Smooth muscle cell (in vitro differentiated cells): ENCODE data around the gene PHACTR3. TPM values are rescaled to one million over a fixed set of nuclear protein-coding genes. Genes with fewer than 3 reads are reported as not detected.

Experiments used
- DNase-seq: peaks from one replicate; lab custom pipeline; 2025; ENCODE audit not compliant: unreplicated experiment; lab: John Stamatoyannopoulos, UW
- H2AFZ ChIP-seq: fragments of 200-600 bp; sonication (generic); 2 replicates; pipeline ENCODE4 v1.6.0; 2016; ENCODE audit warnings: antibody characterized with exemption, low read depth, mild to moderate bottlenecking
- H3F3A ChIP-seq: fragments of 200-600 bp; sonication (generic); 2 replicates; pipeline ENCODE4 v1.6.0; 2017; ENCODE audit warnings: antibody characterized with exemption, low read depth
- H3K27ac ChIP-seq: fragments of 200-600 bp; sonication (generic); 2 replicates; pipeline ENCODE4 v1.5.1; 2016; ENCODE audit warnings: low read depth, mild to moderate bottlenecking
- H3K27me3 ChIP-seq: fragments of 200-600 bp; sonication (generic); 2 replicates; pipeline ENCODE4 v1.6.1; 2016; ENCODE audit warnings: low read depth, mild to moderate bottlenecking
- H3K36me3 ChIP-seq: fragments of 200-600 bp; sonication (generic); 2 replicates; pipeline ENCODE4 v1.5.1; 2016; ENCODE audit warnings: low read depth
- H3K4me1 ChIP-seq: fragments of 200-600 bp; sonication (generic); 2 replicates; pipeline ENCODE4 v1.5.1; 2016; ENCODE audit warnings: low read depth
- H3K4me2 ChIP-seq: fragments of 200-600 bp; sonication (generic); 2 replicates; pipeline ENCODE4 v1.6.0; 2016; ENCODE audit warnings: mild to moderate bottlenecking
- H3K4me3 ChIP-seq: fragments of 200-600 bp; sonication (generic); 2 replicates; pipeline ENCODE4 v1.5.1; 2016; ENCODE audit warnings: mild to moderate bottlenecking
- H3K79me2 ChIP-seq: fragments of 200-600 bp; sonication (generic); 2 replicates; pipeline ENCODE4 v1.6.0; 2016; ENCODE audit warnings: low read depth, mild to moderate bottlenecking
- H3K9ac ChIP-seq: fragments of 200-600 bp; sonication (generic); 2 replicates; pipeline ENCODE4 v1.6.0; 2016; ENCODE audit warnings: low read depth
- H3K9me3 ChIP-seq: fragments of 200-600 bp; sonication (generic); replicated peaks from 2 replicates; pipeline ENCODE4 v1.5.1; 2016; ENCODE audit warnings: low read depth
- H4K20me1 ChIP-seq: fragments of 200-600 bp; sonication (generic); 2 replicates; pipeline ENCODE4 v1.6.0; 2016; ENCODE audit warnings: low read depth
- CTCF ChIP-seq: fragments of 200-600 bp; sonication (generic); IDR thresholded peaks from 2 replicates; pipeline ENCODE4 v1.5.1; 2017; ENCODE audit warnings: borderline replicate concordance, mild to moderate bottlenecking, antibody characterized with exemption; ENCODE audit not compliant: insufficient read depth, poor library complexity, severe bottlenecking
- WGBS: methylation state at CpG from one replicate; pipeline ENCODE4 v1.1.7; 2016; ENCODE audit warnings: low lambda C conversion rate; 5-methylcytosine and 5-hydroxymethylcytosine counted together
- polyA plus RNA-seq: library from polyadenylated mRNA; unstranded; fragments of >200 nt; fragmentation: Nextera tagmentation; extraction: Ambion mirVana; gene quantifications from 2 replicates; pipeline ENCODE4 v1.2.1, GENCODE V29; 2016
- total RNA-seq: library from RNA; depleted of rRNA; stranded (reverse); fragments of >200 nt; gene quantifications from 2 replicates; pipeline ENCODE4 v1.2.3, GENCODE V29; 2014

PHACTR3 gene
- total and polyA plus RNA-seq, 2 experiments from 2014 or later: 0.76 to 2.6 TPM

DNA sequence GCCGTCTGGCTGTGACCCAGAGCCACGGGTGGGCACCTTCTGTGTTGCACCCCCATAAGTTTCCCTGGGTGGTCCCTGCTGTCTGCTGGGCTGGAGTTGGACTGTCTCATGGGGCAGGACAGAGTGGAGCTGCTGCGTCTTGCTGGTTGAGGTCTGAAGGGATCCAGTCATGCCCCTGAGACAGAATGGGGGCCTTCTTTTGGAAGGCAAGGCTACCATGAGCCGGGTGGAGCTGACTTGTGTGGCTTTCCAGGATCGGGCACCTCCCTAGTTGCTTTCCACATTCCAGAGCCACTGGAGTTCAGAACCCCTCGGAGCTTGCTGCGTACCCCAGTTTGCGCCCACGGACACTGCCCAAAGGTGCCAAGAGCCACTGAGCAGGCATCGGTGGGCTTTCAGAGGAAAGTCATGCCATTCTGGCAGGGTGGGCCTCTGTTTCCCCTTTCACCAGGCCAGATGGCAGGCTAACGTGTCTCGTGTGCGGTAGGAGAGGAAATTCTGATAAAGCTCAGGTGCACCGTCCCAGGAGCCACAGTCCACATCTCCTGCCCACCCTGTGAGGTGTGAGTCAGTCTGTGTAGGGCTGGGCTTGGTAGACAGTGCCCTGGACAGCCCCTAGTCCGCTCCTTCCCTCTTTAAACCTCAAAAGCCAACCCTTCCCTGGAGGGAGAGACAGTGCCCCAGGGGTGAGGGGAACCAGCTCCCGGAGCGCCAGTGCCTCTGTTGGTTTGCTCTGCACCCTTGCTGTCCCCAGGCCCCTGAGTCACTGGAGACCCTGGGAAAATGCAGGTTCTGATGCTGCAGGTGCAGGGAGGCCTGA is 203.8 kb downstream of the PHACTR3 start:
- H3K9me3 ChIP-seq: no peaks in the 10 kb centered on the region
- no peak overlapping the region for H2AFZ ChIP-seq
- WGBS: 90% methylated on average over 17 of the region's 17 CpGs
- H3K27ac ChIP-seq: no peak overlapping the region
- peaks cover 9% of the 10 kb centered on the region for H3K4me1 ChIP-seq
- H3F3A ChIP-seq: no peaks in the 10 kb centered on the region
- no peaks in the 10 kb centered on the region for H3K36me3 ChIP-seq
- H3K4me2 ChIP-seq: no peak overlapping the region
- no peak for TF ChIP-seq CTCF
- no peak for DNase-seq
- no peak overlapping the region for H3K4me3 ChIP-seq
- no peaks in the 10 kb centered on the region for H3K27me3 ChIP-seq
- H3K9ac ChIP-seq: no peak overlapping the region
- no peaks in the 10 kb centered on the region for H4K20me1 ChIP-seq
- no peaks in the 10 kb centered on the region for H3K79me2 ChIP-seq

GRCh38 chr20:59808729-59809381 is 204.5 kb downstream of the PHACTR3 start:
- Histone ChIP-seq H3K4me1 (peaks cover 9% of the 10 kb centered on the region), H3K27me3 (no peaks in the 10 kb centered on the region), H3K36me3 (no peaks in the 10 kb centered on the region), H3K4me3 (no peak overlapping the region), H2AFZ (no peak overlapping the region), H3K79me2 (no peaks in the 10 kb centered on the region), H3F3A (no peaks in the 10 kb centered on the region), H4K20me1 (no peaks in the 10 kb centered on the region), H3K9me3 (no peaks in the 10 kb centered on the region), H3K4me2 (no peak overlapping the region), H3K9ac (no peak overlapping the region), H3K27ac (no peak overlapping the region)
- TF ChIP-seq CTCF: no peak
- DNase-seq: no peak
- 86% methylated on average over 29 of the region's 29 CpGs for WGBS

GRCh38 chr20:59809630-59810448 is 205.5 kb downstream of the PHACTR3 start:
- H3K9me3 ChIP-seq: no peaks in the 10 kb centered on the region
- no peaks in the 10 kb centered on the region for H3K36me3 ChIP-seq
- DNase-seq: no peak
- TF ChIP-seq CTCF: no peak
- no peaks in the 10 kb centered on the region for H3K27me3 ChIP-seq
- H4K20me1 ChIP-seq: no peaks in the 10 kb centered on the region
- H3K79me2 ChIP-seq: no peaks in the 10 kb centered on the region
- no peak overlapping the region for H3K4me2 ChIP-seq
- H2AFZ ChIP-seq: no peak overlapping the region
- H3K9ac ChIP-seq: no peak overlapping the region
- no peak overlapping the region for H3K4me3 ChIP-seq
- H3F3A ChIP-seq: no peaks in the 10 kb centered on the region
- H3K27ac ChIP-seq: no peak overlapping the region
- 86% methylated on average over 11 of the region's 11 CpGs for WGBS
- peaks cover 9% of the 10 kb centered on the region for H3K4me1 ChIP-seq
